AG04449 (cell line): ENCODE results near the gene NIPSNAP3A.
"Not testable (repeated sequence)": the region's sequence is repeated elsewhere in the genome, so short reads cannot be mapped to it uniquely, and the experiment has no call there.

Experiments
- CTCF ChIA-PET: fragments of 350-600 bp; formaldehyde crosslinking; extraction: SDS; loops from one replicate; lab custom pipeline; 2021; ENCODE audit warnings: antibody characterized with exemption; lab: Yijun Ruan, JAX
- POLR2A ChIA-PET: fragments of 400-600, 350-600 bp; formaldehyde crosslinking; extraction: SDS; loops from one replicate; lab custom pipeline; 2020; ENCODE audit warnings: antibody characterized with exemption, inconsistent platforms; lab: Yijun Ruan, JAX
- DNase-seq: peaks from one replicate; pipeline ENCODE4 v3.0.0-alpha.2; 2010; ENCODE audit warnings: low read depth, low spot score
- H3K4me3 ChIP-seq: 2 replicates; pipeline ENCODE4 v1.5.1; 2011; ENCODE audit warnings: low read depth, mild to moderate bottlenecking, control low read depth, low read length
- TF ChIP-seq, protein P1 (sequence below): IDR thresholded peaks from one replicate; pipeline ENCODE4 v1.5.1; 2011; ENCODE audit warnings: mild to moderate bottlenecking, moderate library complexity, low read length, control low read depth, inconsistent platforms; ENCODE audit not compliant: insufficient read depth; ENCODE audit errors: missing control alignments

Gene NIPSNAP3A

GRCh38 chr9:104750185-104750767 lies 2.8 kb downstream of the NIPSNAP3A start:
- DNase-seq: no peak
- ChIA-PET POLR2A (no interaction called here), CTCF (no interaction called here)
- TF ChIP-seq, protein P1, sequence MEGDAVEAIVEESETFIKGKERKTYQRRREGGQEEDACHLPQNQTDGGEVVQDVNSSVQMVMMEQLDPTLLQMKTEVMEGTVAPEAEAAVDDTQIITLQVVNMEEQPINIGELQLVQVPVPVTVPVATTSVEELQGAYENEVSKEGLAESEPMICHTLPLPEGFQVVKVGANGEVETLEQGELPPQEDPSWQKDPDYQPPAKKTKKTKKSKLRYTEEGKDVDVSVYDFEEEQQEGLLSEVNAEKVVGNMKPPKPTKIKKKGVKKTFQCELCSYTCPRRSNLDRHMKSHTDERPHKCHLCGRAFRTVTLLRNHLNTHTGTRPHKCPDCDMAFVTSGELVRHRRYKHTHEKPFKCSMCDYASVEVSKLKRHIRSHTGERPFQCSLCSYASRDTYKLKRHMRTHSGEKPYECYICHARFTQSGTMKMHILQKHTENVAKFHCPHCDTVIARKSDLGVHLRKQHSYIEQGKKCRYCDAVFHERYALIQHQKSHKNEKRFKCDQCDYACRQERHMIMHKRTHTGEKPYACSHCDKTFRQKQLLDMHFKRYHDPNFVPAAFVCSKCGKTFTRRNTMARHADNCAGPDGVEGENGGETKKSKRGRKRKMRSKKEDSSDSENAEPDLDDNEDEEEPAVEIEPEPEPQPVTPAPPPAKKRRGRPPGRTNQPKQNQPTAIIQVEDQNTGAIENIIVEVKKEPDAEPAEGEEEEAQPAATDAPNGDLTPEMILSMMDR: no peak
- no peak overlapping the region for H3K4me3 ChIP-seq

DNA sequence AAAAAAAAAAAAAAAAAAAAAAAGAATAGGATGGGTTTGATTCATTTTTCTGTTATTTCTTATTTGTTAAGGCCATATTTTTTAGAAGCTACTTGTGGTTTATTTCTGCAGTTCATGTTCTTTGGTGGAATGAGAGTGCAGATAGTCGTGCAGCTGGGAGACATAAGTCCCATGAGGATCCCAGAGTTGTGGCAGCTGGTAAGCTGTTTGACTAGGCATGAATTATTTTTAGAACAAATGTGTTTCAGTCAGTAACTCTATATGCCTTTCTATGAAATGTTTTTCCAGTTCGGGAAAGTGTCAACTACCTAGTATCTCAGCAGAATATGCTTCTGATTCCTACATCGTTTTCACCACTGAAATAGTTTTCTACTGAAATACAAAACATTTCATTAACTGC lies 11.5 kb downstream of the NIPSNAP3A start:
- H3K4me3 ChIP-seq: no peak overlapping the region
- DNase-seq: no peak
- TF ChIP-seq, protein P1: no peak
- ChIA-PET CTCF (no interaction called here), POLR2A (interaction anchor here (0.6 kb wide), 1 partner anchor 109 kb away, joined by 4 read pairs; no protein-coding TSS in a partner anchor)

- H3K4me3 ChIP-seq: no peak overlapping the region
- no peak for DNase-seq
- TF ChIP-seq, protein P1: no peak
- CTCF ChIA-PET: no interaction called here
- POLR2A ChIA-PET: no interaction called here
These were observed 17.7 kb downstream of the NIPSNAP3A start for GRCh38 chr9:104765138-104765537.

GRCh38 chr9:104766025-104766424 lies 18.5 kb downstream of the NIPSNAP3A start:
- H3K4me3 ChIP-seq: no peak overlapping the region
- CTCF ChIA-PET: no interaction called here
- POLR2A ChIA-PET: no interaction called here
- TF ChIP-seq, protein P1: no peak
- no peak for DNase-seq

GRCh38 chr9:104767507-104767906 lies 20.0 kb downstream of the NIPSNAP3A start:
- ChIA-PET CTCF (no interaction called here), POLR2A (no interaction called here)
- TF ChIP-seq, protein P1: no peak
- DNase-seq: no peak
- H3K4me3 ChIP-seq: no peak overlapping the region

GRCh38 chr9:104769029-104769428 lies 21.5 kb downstream of the NIPSNAP3A start:
- POLR2A ChIA-PET, H3K4me3 ChIP-seq, DNase-seq: not testable (repeated sequence)
- CTCF ChIA-PET: interaction anchor here (1.6 kb wide), 1 partner anchor 11 kb away, joined by 7 read pairs; no protein-coding TSS in a partner anchor

DNA sequence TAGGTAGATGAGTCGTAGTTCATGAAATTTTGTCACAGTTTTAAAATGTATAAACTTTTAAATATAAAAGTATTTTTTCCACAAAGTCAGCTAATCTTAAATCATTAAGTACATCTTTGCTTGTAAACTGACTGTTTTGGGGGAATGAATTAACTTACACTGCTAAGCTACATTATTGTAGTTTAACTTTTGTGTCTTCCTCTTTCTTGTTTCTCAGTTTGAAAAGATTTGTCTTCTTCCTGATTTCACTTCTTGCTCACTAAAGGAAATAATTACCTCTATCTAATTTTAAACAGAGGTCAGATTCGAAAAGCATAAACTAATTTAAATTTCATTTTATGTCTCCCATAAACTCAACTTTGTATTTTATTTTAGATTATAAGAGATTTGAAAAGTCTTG lies 22.2 kb downstream of the NIPSNAP3A start:
- ChIA-PET POLR2A (no interaction called here), CTCF (interaction anchor here (1.6 kb wide), 1 partner anchor 10 kb away, joined by 7 read pairs; no protein-coding TSS in a partner anchor)
- TF ChIP-seq, protein P1: no peak
- no peak overlapping the region for H3K4me3 ChIP-seq
- no peak for DNase-seq
